HG02840 (cell line): ENCODE data around the gene MCL1.
A peak's percentile ranks its signal among the peaks of the same experiment; 100 is the strongest.
"Not testable (repeated sequence)": the region's sequence is repeated elsewhere in the genome, so short reads cannot be mapped to it uniquely, and the experiment has no call there.

ENCODE experiments used
- ATAC-seq: cut with Tn5 transposase; IDR thresholded peaks from one replicate; pipeline ENCODE4 v1.9.1; 2021; ENCODE audit warnings: mild to moderate bottlenecking, moderate library complexity, moderate number of reproducible peaks; ENCODE audit not compliant: unreplicated experiment, low FRiP score

Gene MCL1

DNA sequence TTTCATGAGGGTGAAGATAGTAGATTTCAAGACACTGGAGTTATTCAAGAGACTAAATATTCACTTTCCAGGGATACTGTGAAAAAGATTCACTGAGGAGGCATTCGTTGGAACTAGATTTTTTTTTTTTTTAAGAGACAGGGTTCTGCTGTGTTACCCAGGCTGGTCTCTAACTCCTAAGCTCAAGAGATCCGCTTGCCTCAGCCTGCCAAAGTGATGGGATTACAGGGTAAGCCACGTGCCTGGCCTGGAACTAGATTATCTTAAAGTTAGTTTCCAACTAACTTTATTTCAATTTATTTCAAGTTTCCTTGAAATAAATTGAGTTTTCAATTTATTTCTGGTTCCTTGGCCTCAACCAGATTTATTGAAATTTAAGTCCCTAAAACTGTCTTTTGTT lies 24.3 kb upstream of the MCL1 start:
- ATAC-seq = no peak

DNA sequence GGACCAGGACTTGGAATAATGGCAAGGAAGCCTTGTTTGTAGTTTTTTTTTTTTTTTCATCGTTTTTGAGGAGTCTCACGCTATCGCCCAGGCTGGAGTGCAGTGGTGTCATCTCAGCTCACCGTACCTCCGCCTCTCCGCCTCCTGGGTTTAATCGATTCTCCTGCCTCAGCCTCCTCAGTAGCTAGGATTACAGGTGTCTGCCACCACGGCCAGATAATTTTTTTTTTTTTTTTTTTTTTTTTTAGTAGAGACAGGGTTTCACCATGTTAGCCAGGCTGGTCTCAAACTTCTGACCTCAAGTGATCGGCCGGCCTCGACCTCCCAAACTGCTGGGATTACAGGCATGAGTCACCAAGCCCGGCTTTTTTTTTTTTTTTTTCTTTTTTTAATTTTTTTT lies 23.0 kb upstream of the MCL1 start:
- ATAC-seq = not testable (repeated sequence)

- no peak for ATAC-seq
Observed at GRCh38 chr1:150601540-150601939, 22.1 kb upstream of the MCL1 start.

- not testable (repeated sequence) for ATAC-seq
Observed at GRCh38 chr1:150598346-150598745, 18.9 kb upstream of the MCL1 start.

DNA sequence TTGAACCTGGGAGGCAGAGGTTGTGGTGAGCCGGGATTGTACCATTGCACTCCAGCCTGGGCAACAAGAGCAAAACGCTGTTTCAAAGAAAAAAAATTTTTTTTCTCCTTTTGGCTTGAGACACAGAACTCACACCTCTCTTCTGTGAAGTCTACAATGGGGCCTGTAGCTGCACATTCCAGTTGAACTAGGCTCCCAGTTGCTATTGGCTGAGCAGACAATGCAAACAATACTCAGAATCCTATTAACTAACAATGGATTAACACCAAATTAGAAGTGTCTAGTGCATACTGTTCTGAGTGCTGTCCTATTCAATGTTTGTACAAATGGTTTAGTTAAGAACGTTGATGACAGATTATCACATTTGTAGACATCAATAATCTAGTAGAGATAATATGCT lies 17.6 kb upstream of the MCL1 start:
- no peak for ATAC-seq

- no peak for ATAC-seq
Observed at GRCh38 chr1:150596095-150596892, 16.9 kb upstream of the MCL1 start.

DNA sequence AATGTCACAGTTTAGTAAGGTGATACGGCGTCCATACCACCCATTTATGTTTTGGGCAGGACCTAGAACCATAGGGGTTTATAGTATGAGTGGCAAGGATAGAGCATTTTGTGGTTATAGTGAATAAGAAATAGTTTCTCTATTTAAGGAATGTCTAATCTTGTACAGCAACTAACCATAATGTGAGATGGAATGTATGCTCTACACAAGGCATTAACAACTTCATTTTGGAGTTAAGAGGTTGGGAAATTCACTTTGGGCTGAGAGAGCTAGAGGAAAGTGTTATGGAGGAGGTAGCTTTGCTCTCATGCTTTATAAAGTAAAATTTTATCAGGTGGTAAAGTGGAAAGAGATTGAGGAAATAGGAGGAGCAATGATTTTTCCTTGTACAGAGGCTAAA lies 3.0 kb upstream of the MCL1 start:
- ATAC-seq = no peak

GRCh38 chr1:150581962-150582361 lies 2.6 kb upstream of the MCL1 start:
- ATAC-seq = not testable (repeated sequence)

GRCh38 chr1:150581437-150581836 lies 2.0 kb upstream of the MCL1 start:
- ATAC-seq = not testable (repeated sequence)

DNA sequence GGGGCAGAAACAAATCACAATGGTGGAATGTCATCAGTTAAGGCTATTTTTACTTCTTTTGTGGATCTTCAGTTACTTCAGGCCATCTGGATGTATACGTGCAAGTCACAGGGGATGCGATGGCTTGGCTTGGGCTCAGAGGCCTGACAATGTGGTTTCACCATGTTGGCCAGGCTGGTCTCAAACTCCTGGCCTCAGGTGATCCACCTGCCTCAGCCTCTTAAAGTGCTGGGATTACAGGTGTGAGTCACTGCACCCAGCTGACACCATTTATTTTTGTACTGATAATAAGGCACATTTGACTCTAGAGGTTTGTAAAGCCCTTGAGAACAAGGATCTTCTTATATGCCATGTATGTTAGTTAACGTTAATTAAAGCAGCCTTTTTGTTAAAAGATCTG lies 1.6 kb upstream of the MCL1 start:
- not testable (repeated sequence) for ATAC-seq

- ATAC-seq = peak; percentile 3
Observed at GRCh38 chr1:150579945-150580642, 684 bp upstream of the MCL1 start.

DNA sequence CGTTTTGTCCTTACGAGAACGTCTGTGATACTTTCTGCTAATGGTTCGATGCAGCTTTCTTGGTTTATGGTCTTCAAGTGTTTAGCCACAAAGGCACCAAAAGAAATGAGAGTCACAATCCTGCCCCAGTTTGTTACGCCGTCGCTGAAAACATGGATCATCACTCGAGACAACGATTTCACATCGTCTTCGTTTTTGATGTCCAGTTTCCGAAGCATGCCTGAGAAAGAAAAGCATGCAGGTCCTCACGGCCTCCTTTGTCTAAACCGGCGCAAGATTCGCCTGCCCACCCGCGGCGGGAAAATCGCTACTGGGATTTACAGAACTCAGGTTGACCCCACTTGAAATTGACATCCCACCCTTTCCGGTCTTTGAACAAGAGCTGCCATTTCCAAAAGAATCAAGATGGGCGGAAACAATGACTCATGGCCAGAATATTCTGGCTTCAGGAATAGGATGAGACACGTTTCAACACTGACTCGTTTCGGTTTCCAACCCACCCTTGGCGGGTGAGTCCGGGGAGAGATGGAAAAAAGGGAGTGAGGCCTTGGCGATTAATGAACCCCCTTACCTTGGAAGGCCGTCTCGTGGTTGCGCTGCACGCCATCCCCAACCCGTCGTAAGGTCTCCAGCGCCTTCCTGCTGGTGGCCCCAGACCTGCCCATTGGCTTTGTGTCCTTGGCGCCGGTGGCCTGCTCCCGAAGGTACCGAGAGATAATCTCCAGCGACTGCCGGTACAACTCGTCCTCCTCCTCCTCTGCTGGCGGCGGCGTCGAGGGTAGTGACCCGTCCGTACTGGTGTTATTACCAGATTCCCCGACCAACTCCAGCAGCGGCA lies 919 bp downstream of the MCL1 start:
- ATAC-seq = no peak

DNA sequence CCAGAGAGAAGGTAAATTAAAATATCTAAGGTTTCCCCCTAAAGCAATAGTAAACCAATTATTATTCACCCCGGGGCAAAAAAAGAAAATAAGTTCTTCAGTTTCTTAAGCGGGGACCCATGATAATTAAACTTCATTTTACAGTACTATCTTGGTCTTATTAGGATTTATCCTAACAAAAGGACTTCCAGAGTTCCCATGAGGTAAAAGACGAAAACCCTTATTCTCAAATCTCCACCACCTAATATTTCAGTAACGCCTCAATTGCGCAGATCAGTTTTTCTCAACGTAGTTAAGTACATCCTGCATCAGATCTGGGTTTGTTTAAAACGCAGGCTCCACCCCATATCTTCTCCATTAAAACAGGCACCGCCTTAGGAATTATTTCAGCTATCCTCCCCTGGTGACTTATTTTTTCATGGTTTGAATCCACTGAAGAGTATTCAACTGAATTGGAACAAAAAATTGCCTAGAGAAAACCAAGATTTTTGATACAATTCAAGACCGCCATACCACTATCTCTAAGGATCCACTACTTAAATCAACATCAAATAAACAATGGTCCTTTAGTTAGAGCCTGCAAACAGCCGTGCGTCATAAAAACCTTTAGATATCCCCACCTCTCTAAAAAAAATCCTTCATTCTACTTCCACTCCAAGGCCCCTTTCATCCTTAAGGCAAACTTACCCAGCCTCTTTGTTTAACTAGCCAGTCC lies 1.7 kb downstream of the MCL1 start:
- no peak for ATAC-seq

GRCh38 chr1:150576794-150577556 lies 2.4 kb downstream of the MCL1 start:
- no peak for ATAC-seq

GRCh38 chr1:150576367-150576711 lies 3.1 kb downstream of the MCL1 start:
- no peak for ATAC-seq

DNA sequence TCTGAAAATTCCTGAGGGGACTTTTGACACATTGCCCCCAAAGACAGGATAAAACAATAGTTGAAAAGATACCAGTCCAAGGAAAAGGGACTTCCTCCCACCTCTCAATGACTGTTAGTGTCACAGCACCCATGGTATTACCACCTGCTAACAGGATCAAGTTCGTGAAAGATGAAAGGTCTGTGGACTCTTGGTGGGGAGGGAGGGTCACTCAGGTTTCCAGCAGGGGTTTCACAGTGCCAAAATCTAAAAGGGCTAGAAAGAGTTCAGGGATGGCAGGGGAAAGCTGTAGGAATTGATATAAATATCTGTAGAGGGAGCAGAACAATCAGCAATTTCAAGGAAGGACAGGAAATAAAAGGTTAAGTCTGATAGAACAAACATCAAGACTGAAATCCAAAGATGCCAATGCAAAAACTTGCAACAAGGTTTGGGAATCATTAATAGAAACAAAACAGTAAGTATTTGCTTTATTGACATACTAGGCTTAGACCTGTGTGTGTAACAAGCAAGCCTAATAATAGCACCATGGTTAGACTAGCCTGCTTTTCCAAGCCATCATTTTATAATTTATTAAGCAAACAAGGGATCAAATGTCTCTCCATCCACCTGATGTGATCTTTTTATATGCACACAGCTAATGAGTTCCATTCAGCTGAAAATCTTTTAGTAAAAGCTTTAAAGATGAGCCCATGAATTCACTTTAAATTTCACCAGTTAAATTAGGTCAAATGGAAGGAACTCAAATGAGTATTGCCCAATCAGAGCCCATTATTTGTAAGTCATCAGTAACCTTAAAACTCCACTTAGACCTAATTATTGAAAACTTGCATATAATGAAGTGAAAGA lies 3.7 kb downstream of the MCL1 start:
- ATAC-seq = no peak

DNA sequence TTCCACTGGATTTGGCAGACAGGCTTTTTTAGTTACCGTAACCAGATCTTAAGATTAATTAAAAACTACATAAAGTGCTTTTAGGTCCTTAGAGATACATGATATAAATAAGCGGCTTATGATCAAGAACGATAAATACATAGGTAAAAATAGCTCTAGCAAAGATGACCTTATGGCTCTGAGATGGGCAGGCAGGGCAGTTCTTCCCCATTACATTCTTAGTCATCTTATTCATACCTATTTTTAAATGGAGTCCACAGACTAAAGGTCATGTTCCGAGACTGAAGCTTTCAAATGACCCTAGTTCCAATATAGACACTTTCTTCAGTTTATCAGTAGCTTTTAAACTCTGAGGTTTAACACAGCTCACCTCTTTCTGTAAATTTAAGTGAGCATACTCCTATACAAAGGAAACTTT lies 4.3 kb downstream of the MCL1 start:
- ATAC-seq = no peak

- ATAC-seq = no peak
Observed at GRCh38 chr1:150574260-150575071, 4.9 kb downstream of the MCL1 start.
